ENCODE measurements around the gene DLST.

GRCh38 chr14:74908861-74909341 lies 27.2 kb downstream of the DLST start:
- TF ChIP-seq CTCF (IDR thresholded peaks at IDR 0.05): no peak
- TF ChIP-seq POLR2A (IDR thresholded peaks at IDR 0.05): no peak

Data from stomach (tissue), 4 donors.